Liver (tissue), 3 donors: ENCODE results near the gene CLPX.
"Not testable (repeated sequence)": the region's sequence is repeated elsewhere in the genome, so short reads cannot be mapped to it uniquely, and the experiment has no call there.

ENCODE experiments used
- ATF3 ChIP-seq: IDR thresholded peaks from 2 replicates; pipeline ENCODE4 v1.6.1; 2016; ENCODE audit warnings: antibody characterized with exemption
- CTCF ChIP-seq: fragments of 150-350 bp; IDR thresholded peaks from 2 replicates; pipeline ENCODE4 v1.5.1; 2017; ENCODE audit warnings: improper control_type of control experiment, low read depth, low read length; ENCODE audit not compliant: missing input control
- EGR1 ChIP-seq, 2 donors: IDR thresholded peaks; 2 replicates each; pipeline ENCODE4 v1.6.1; 2016 to 2018; ENCODE audit warnings: antibody characterized with exemption in 2 of 2, low read depth in 2 of 2
- FOXA1 ChIP-seq: IDR thresholded peaks from 2 replicates; pipeline ENCODE4 v1.6.1; 2016; ENCODE audit warnings: antibody characterized with exemption
- FOXA2 ChIP-seq: IDR thresholded peaks from 2 replicates; pipeline ENCODE4 v1.6.1; 2016; ENCODE audit warnings: antibody characterized with exemption
- GABPA ChIP-seq, 2 donors: IDR thresholded peaks in 1 of 2; conservative IDR thresholded peaks in 1 of 2; 2 replicates each; pipeline ENCODE4 v1.6.1; 2016; ENCODE audit warnings: antibody characterized with exemption in 2 of 2, mild to moderate bottlenecking in 1 of 2, moderate library complexity in 1 of 2
- JUND ChIP-seq, 2 donors: IDR thresholded peaks; 2 replicates each; pipeline ENCODE4 v1.6.1; 2016; ENCODE audit warnings: antibody characterized with exemption in 2 of 2
- MAX ChIP-seq: IDR thresholded peaks from 2 replicates; pipeline ENCODE4 v1.6.1; 2016; ENCODE audit warnings: antibody characterized with exemption
- RAD21 ChIP-seq, 2 donors: IDR thresholded peaks; 2 replicates each; pipeline ENCODE4 v1.6.1; 2016; ENCODE audit warnings: antibody characterized with exemption in 2 of 2, mild to moderate bottlenecking in 2 of 2
- REST ChIP-seq: IDR thresholded peaks from 2 replicates; pipeline ENCODE4 v1.6.1; 2016; ENCODE audit warnings: antibody characterized with exemption, mild to moderate bottlenecking
- RXRA ChIP-seq, 2 donors: IDR thresholded peaks; 2 replicates each; pipeline ENCODE4 v1.6.1; 2017 to 2018; ENCODE audit warnings: antibody characterized with exemption in 2 of 2, mild to moderate bottlenecking in 1 of 2
- TAF1 ChIP-seq: conservative IDR thresholded peaks from 2 replicates; pipeline ENCODE4 v1.6.1; 2016; ENCODE audit warnings: antibody characterized with exemption, mild to moderate bottlenecking
- YY1 ChIP-seq: IDR thresholded peaks from 2 replicates; pipeline ENCODE4 v1.6.1; 2016; ENCODE audit warnings: antibody characterized with exemption, mild to moderate bottlenecking
- ZBTB33 ChIP-seq: IDR thresholded peaks from 2 replicates; pipeline ENCODE4 v1.6.1; 2016; ENCODE audit warnings: antibody characterized with exemption
- donor health status: healthy.
- donor health status: healthy.

- not testable (repeated sequence) for TF ChIP-seq CTCF; YY1; GABPA (IDR thresholded peaks at IDR 0.05 in 1 of 2, conservative IDR thresholded peaks at IDR 0.05 in 1 of 2); EGR1 (IDR thresholded peaks at IDR 0.05; ENCODE audit: low read depth in 2 of 2); REST; JUND (IDR thresholded peaks at IDR 0.05); MAX; RAD21 (IDR thresholded peaks at IDR 0.05); RXRA (IDR thresholded peaks at IDR 0.05); TAF1; FOXA1; FOXA2; ZBTB33; ATF3
These were observed 48.1 kb downstream of the CLPX start for GRCh38 chr15:65137089-65137488.
